ENCODE data around the gene GDF10.

The GDF10 gene

DNA sequence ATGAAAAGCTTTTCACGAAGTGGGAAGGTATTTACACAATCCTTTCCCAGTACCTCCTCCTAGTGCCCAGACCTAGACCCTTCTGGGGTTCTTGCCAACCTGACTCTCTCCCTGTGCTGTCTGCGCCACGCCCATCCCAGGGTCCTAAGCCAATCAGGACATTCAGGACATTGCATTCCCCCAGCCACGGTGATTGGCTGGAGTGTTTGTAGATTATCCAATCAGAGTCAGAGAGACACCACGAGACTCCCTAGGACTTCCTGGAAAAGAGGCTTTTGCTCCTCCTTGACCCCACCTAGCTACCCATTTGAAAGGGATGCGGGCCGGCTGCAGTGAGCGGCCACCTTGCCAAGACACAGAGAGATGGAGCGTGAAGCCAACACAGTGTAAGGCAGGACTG, 18.7 kb downstream of the GDF10 start:
- DNase-seq, result no peak

DNA sequence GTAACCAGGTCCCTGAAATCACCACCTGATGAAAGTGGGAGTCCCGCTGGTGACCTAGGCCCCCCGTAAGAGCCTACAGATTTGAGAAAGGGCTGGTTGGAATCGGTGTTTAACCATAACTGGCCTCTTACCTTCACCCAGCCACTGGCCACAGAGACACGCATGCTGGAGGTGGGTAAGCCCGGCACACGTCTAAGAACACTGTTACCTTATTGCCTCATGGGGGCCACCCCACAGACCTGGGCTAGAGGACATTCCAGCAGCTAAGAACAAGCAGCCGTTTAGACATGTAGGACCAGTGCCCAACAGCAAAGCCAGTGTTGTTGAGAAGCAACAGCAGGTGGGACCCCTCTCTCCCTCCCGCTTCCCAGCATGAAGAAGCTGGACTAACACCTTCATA, 19.8 kb downstream of the GDF10 start:
- no peak for DNase-seq

DNA sequence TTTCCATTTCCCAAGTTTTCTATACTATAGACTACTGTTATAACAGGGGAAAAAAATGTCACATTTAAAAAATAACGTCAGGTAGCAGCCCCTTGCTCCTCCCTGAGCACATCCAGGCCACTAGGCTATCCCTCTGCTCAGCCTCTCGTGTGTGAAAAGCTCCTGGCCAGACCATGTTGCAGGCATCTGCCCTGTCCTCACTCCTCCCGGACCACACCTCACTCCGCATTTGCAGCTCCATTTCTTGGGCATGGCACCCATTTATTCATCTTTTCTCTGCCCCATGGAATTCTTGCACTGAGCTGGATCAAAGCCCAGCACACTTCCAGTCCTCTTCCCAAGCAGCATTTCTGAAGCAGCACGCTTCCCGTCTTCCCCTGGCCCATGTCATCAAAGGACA, 20.8 kb downstream of the GDF10 start:
- DNase-seq, result no peak

DNA sequence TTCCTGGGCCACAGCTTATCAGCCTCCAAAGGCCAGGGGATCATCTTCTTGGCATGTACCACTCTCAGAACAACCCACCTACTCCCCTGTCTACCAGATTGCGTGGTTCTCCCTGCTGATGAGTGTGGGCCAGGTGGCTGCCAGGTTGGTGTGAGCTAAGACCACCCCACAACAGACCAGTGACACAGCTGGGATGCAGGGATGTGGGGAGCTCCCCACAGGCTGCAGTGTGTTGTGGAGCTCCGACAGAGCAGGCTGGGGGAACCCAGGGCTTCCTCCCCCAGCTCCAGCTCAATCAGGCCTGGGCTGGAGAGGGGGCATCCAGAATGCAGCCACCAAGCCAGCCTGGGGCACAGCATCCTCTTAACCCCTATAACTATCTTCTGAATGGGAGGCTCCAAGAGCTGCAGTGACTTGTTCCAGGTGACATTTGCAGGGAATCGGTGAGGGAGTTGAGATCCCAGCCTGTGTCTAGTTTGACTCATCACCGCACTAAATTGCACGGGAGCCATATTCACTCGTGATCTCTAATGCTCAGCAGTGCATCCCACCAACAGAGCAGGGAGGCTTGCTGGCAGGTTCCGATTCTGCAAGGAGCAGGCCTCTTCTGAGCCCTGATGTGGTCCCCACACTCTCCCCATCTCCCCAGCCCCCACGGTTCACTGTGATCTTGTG, 21.7 kb downstream of the GDF10 start:
- no peak for DNase-seq

DNA sequence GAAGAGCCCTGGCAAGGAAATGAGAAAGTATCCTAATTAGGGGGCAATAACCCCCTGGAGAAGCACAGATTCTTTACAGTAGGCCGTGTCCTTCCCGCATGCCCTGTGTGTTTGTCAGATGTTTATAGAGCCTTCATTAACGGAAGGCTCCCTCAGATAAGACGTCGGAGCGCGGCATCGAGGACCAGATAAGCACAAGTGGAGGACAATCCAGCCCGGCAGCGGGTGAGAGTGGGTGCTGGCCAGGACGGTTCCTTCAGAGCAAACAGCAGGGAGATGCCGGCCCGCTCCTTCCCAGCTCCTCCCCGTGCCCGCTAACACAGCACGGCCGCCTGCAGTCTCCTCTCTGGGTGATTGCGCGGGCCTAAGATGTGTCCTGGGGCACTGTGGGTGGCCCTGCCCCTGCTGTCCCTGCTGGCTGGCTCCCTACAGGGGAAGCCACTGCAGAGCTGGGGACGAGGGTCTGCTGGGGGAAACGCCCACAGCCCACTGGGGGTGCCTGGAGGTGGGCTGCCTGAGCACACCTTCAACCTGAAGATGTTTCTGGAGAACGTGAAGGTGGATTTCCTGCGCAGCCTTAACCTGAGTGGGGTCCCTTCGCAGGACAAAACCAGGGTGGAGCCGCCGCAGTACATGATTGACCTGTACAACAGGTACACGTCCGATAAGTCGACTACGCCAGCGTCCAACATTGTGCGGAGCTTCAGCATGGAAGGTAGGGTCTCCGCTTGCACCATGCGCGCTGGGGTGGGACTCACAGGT, 22.5 kb downstream of the GDF10 start, which contains the start of gene GDF2:
Gene GDF2 (plus strand): TSS at position 155 of the 762 bp plus-strand sequence. CDS start 215 bp downstream, at position 370.
- no peak for DNase-seq

DNA sequence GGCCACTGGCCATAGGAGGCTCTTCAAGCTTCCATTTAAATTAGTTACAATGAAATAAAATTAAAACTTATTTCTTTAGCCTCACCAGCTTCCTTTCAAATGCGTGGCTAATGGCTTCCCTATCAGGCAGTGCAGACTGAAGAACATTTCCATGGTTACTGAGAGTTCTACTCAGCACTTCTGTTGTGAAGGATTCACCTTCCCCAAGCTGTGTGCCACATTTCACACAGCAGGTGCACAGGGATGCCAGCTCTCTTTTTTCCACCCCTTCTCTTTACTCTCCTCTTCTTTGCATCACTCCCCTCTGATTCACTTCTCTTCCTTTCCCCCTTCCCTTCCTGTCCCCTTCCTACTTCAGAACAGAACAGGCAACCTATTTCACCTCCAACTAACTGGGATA, 23.1 kb downstream of the GDF10 start:
- DNase-seq, result no peak

DNA sequence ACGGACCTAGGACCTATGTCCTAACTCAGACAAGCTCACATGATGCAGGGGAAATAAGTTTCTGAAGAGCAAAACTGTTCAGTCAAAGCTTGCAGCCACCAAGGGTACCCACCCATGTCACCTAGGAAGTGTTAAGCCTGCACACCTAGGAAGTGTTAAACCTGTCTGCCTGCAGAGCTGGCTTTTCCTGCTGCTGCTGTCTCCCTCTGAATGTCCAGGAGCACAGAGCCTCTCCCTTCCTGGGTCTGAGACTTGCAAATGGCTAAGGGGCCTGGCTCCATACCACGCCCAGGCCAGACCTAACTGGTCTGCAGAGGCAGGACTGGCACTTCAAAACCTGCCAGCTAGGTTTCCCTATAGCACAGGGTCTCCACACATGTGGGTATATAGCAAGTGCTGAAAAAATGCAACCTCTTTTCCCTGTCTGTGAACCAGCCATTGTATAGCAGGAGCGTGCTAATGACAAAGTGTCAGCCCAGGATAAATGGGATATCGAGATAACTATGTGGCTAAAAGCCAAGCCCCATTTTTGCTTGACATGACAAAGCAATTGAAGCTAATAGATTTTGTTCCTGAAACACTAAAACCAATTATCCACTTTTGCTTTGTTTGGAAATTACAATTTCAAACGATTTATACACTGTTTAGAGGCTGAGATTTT, 23.8 kb downstream of the GDF10 start:
- no peak for DNase-seq

DNA sequence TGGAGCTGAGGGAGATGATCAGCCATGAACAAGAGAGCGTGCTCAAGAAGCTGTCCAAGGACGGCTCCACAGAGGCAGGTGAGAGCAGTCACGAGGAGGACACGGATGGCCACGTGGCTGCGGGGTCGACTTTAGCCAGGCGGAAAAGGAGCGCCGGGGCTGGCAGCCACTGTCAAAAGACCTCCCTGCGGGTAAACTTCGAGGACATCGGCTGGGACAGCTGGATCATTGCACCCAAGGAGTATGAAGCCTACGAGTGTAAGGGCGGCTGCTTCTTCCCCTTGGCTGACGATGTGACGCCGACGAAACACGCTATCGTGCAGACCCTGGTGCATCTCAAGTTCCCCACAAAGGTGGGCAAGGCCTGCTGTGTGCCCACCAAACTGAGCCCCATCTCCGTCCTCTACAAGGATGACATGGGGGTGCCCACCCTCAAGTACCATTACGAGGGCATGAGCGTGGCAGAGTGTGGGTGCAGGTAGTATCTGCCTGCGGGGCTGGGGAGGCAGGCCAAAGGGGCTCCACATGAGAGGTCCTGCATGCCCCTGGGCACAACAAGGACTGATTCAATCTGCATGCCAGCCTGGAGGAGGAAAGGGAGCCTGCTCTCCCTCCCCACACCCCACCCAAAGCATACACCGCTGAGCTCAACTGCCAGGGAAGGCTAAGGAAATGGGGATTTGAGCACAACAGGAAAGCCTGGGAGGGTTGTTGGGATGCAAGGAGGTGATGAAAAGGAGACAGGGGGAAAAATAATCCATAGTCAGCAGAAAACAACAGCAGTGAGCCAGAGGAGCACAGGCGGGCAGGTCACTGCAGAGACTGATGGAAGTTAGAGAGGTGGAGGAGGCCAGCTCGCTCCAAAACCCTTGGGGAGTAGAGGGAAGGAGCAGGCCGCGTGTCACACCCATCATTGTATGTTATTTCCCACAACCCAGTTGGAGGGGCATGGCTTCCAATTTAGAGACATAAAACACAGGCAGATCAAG, 25.6 kb downstream of the GDF10 start:
- DNase-seq, result no peak

DNA sequence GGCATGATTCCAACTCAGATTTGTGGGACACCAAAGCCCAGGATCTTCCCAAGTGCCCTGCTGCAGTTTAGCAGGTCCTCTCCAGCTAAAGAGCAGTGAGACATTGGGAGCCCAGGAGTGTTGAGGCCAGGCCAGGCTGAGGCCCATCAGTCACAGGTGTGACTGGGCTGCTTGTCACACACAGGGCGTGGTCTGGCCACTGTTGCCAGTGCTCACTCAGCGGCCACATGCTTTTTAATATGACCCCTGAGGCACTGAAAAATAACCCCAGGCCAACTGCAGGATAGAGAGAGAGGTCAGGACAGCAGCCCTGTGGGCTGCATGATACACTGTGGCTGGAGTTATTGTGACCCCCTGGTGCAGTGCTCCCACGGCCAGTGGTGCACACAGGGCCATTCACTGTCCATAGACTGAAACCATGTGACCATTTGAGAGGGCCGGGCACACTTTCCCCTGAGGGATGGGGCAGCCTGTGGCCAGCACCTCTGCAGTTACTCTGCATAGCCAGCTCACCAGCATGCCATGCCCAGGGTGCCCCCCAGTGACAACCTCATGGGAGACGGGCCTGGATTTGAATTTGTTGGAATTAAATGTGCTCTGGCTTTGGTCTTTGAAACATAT, 26.4 kb downstream of the GDF10 start:
- no peak for DNase-seq

DNA sequence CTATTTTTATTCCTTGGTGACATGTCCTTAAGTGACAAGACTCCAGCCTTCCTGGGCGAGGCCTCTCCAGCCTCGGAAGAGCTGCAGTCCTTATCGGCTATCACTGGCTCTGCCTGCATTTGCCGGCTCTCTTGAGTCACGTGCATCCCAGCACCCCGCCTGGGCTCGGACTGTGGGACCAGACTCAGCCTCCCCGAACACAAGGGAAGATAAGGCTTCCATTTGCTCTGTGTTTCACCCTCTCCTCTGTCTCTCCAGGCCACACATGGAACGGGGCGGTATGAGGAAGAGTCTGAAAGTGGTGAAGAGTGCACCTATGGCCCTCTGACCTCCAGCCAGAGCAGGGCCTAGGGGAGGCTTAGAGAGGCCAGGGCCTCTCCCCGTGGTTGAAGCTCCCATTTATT, 26.9 kb downstream of the GDF10 start:
- no peak for DNase-seq

DNA sequence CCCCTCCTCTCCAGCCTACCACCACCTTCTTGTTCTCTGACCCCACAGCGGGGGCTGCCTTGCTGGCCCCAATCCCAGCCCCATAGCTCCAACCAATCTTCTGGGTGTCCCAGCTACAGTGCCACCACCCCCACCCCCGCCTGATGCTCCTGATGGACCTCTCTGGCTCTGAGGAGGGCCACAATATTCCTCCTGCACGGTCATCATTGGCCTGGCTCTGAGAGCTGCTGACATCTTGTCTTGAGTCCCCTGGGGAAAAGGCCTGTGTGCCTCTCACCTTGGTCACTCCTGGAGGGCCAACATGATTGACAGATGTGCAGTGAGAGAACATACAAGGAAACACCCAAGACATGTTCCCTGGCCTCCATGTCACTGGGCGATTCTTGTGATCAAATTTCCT, 29.9 kb downstream of the GDF10 start:
- no peak for DNase-seq

DNA sequence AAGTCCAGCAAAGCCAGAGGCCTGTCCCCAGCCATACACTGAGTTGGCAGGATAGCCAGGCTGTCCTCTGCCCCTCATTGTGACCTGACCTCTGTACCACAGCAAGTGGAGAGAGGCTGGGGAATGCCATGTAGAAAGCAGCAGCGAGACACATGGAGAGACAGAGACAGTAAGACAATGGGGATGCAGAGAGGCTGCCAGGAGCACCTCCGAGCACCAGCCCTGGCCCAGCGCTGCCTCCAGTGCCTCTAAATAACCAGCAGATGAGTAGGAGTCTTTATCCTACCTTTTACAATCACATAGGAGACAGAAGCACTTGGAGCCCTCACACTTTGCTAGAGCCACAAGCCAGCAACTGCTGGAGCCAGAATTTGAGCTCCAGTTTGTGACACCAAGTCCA, 30.4 kb downstream of the GDF10 start:
- no peak for DNase-seq

DNA sequence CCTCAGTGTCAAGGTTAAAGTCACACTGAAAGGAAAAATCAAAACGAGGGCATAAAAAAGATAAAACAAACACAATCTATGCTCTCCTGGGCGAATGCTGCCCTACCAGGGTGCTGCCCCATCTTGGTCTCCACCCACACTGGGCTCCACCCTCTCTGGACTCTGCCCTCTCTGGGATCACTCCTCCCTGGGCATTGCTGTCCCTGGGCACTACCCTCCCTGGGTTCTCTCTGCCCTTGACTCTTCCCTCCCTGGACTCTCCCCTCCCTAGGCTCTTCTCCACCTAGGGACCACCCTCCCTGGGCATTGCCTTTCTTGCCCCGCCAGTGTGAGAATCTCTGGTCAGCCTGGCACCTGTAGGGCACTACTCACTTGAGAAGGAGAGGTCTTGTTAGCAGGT, 30.8 kb downstream of the GDF10 start:
- DNase-seq, result no peak

DNA sequence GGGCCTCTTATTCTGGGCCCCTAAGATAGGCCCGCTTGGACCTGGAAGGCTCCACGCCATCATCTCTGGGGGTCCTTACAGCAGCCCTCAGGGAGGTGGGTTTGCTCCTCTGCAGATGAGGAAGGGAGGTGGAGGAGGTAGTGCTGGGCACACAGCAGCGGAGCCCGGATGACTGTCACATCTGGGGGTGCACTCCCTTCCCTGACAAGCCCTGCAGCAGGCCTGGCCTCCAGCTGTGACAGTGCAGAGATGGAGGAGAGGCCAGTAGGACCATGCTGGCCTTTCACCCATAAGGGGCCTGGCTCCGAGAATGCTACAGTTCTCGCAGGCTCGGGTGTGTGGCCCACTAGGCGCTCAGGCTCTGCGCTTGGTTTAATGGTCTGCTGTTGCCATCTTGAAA, 31.5 kb downstream of the GDF10 start:
- no peak for DNase-seq

DNA sequence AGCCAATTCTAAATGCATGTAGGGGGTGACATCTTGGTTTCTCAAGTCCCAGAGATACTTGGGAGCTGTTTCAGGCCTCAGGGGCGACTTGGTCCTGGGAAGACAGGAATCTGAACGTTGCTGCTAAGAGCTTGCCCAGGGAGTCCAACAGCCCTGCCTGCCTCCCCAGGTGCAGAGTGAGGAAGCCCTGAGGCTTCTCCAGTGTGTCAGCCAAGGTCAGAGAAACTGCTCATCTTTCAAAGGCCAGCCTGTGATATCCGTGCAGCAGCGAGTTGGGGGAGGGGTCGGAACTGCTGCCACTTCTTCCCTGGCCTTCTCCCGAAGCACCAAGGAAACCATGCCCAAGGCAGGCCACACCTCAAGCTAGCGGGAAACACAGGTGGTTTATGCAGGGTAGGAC, 32.0 kb downstream of the GDF10 start:
- DNase-seq, result no peak

DNA sequence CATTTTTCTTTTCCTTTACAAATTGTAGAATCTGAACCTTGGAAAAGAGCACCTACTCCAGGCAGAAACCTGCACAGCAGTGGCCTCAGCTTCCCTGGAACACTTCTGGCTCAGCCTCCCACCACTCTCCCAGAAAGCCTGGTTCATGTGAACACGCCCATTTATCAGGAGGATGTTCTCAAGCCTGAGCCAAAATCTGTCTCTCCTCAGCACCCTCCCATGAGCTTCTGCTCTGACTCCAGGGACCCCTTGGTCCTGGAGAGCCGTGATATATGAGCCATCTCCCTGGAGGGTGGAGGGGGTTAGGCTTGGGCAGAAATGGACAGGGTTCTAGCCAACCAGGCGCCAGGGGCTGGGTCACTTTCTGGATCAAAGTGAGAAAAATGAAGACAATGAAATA, 32.4 kb downstream of the GDF10 start:
- DNase-seq, result no peak

DNA sequence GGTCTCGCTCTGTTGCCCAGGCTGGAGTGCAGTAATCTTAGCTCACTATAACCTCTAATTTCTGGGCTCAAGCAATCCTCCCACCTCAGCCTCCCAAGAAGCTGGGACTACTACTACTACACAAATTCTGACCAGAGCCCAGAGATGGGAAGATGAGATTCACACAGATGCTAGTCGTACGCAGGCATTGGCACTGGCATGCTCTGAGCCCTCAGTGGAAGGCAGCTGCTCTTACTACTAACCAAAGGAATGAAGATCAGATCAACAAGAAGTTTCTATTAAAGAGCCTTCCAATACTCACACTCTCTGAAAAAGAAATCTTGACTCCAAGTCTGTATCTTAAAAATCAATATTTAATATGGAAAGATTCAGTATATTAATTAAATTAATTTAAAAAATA, 32.9 kb downstream of the GDF10 start:
- no peak for DNase-seq

DNA sequence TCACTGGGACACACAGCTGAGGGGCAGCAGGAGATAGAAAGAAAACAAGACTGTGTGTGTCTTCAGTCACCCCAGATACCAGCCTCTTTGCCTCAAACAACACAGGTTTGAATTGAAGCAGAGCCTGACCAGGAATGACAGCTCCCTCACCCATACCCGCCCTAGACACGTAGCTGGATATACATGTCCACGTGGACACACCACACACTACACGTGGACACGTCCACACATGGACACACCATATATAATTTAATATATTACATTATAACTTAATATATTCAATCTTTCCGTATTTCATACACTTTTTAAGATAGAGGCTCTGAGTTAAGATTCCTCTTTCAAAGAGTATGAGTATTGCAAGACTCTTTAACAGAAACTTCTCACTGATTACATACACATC, 33.5 kb downstream of the GDF10 start:
- no peak for DNase-seq

DNA sequence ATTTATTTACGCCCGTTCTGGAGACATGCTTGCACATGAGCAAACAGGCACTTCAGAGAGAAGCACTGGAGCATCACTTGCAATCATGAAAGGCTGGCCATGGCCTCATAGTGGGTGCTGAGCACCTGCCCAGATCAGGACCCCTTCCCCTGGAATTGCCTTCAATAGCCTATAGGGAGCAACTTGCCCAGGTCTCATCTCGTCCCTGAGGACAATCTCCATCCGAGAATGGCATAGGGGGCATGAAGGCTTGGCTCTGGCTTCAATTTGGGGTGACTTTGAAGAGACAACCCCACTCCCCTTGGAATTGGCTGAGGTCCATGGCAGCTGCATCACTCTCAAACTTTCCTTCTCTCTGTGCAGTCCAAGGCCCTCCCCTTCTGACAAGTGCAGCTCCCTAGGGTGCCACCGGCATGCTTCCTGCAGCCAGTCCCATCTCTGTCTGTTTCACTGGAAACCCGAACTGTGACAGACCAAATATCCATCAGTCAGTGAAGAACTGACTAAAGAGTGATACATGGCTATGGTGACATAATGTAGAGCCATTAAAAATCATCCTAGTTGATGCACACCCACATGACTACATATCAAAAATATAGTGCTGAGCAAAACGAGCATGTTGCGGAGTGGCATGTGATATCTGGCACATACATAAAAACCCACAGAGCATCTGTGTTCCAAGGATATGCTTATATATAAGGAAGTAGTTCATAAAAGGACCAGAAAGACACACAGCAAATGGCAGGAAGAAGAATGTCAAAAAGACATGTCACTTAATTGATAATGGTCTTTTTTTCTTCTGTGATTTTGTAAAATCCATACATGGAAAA, 34.7 kb downstream of the GDF10 start:
- DNase-seq, result no peak

DNA sequence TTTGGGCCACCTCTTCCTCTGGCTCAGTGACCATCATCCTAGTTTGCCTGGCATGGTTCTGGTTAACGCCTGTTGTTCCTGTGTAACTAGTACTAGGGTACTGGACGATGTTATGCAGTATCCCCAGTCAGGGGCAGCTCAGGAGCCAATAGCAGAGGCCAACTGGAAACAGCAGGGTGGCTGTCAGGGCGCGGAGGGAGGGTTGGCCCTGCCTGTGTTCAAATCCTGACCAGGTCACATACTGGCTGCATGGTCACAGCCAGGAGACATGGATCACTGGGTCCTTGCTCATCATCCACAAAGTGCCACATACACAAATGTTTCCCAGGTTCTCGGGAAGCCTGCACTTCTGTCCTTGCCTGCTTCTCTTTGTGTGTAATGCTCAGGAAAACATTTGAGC, 35.9 kb downstream of the GDF10 start:
- no peak for DNase-seq

DNA sequence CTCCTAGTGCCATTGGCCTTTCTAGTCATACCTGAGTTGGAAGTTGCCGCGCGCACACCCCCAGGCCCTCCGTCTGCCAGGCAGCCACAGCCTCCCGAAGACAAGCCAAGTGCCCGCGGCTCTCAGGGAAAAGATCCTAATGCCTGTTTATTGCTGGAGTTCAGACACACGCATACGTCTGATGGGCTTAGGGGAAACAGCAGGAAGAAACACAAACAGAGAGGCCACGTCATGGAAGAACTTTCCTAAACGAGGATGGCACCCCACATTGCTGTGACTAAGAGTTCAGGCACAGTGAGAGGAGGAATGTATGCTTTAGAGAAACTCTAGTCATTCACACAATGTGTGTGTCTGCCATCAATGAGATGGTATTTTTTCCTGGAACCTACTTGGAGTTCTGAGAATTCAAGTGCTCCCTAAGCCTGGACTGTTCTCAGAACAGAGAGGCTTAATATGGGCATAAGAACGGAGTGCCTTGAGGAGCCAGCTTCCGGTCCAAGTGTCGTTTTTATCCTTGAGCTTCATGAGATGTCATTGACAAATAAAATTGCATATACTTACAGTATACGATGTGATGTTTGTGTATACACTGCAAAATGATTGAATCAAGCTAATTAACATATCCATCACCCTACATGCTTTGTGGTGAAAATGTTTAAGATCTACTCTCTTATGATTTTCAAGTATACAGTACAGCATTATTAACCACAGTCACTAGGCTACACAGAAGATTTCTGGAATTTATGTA, 36.6 kb downstream of the GDF10 start:
- DNase-seq, result no peak
